Measurements from ENCODE around the gene XIST.
A peak's percentile ranks its signal among the peaks of the same experiment; 100 is the strongest.

Gene XIST

DNA sequence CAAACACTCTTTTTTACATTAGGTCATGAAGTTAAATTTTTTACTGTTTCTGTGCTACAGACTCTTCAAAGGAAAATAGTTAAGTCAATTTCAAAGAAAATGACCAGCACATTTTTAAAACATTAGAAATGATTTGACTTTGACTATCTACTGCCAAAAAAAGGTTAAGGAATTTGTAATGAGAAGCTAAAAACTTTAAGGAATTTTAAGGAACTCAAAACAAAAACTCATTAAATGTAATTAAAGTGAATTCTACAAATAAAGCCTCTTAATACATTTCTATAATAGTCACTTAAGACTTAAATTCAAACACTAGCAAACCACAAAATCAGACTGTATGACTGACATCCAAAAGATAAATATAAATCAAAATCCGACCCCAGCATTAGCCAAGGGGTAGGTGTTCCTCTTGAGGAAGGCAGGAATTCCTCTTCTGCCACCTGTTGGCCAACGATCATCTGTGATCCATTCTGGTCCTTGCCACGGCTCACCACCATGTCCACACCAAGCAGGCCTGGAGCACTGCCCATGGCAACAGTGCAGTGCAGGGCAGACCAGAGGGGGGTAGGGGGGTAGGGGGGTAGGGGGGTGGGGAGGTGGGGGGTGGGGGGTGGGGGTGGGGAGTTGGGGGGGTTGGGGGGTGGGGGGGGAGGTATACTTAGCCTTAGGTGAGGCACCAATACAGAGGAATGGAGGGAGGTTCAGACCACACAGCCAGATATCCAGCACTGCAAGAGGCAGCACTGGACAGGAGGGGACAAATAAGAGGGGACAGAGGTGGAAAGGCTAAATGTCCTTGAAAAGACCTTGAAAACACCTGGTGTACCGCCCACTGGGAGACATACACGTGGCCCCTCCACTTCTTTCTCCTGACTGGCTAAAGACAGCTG lies 2.1 kb downstream of the XIST start (continued):
- TF ChIP-seq, protein P1, sequence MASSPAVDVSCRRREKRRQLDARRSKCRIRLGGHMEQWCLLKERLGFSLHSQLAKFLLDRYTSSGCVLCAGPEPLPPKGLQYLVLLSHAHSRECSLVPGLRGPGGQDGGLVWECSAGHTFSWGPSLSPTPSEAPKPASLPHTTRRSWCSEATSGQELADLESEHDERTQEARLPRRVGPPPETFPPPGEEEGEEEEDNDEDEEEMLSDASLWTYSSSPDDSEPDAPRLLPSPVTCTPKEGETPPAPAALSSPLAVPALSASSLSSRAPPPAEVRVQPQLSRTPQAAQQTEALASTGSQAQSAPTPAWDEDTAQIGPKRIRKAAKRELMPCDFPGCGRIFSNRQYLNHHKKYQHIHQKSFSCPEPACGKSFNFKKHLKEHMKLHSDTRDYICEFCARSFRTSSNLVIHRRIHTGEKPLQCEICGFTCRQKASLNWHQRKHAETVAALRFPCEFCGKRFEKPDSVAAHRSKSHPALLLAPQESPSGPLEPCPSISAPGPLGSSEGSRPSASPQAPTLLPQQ (tag by site-specific recombination; IDR thresholded peaks at IDR 0.05), result no peak
- TF ChIP-seq ZNF10 (tag by site-specific recombination; IDR thresholded peaks at IDR 0.05), result no peak
- TF ChIP-seq ZNF404 (tag by site-specific recombination; IDR thresholded peaks at IDR 0.05), result no peak
- TF ChIP-seq GLIS1 (tag by site-specific recombination; IDR thresholded peaks at IDR 0.05), result no peak; the same call in 1 of the 2 replicates
- TF ChIP-seq, protein P2, sequence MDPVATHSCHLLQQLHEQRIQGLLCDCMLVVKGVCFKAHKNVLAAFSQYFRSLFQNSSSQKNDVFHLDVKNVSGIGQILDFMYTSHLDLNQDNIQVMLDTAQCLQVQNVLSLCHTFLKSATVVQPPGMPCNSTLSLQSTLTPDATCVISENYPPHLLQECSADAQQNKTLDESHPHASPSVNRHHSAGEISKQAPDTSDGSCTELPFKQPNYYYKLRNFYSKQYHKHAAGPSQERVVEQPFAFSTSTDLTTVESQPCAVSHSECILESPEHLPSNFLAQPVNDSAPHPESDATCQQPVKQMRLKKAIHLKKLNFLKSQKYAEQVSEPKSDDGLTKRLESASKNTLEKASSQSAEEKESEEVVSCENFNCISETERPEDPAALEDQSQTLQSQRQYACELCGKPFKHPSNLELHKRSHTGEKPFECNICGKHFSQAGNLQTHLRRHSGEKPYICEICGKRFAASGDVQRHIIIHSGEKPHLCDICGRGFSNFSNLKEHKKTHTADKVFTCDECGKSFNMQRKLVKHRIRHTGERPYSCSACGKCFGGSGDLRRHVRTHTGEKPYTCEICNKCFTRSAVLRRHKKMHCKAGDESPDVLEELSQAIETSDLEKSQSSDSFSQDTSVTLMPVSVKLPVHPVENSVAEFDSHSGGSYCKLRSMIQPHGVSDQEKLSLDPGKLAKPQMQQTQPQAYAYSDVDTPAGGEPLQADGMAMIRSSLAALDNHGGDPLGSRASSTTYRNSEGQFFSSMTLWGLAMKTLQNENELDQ (tag by site-specific recombination; IDR thresholded peaks at IDR 0.05; ENCODE audit: low read depth), result no peak
- TF ChIP-seq KLF8 (tag by site-specific recombination; IDR thresholded peaks at IDR 0.05), result no peak
- TF ChIP-seq, protein P3, sequence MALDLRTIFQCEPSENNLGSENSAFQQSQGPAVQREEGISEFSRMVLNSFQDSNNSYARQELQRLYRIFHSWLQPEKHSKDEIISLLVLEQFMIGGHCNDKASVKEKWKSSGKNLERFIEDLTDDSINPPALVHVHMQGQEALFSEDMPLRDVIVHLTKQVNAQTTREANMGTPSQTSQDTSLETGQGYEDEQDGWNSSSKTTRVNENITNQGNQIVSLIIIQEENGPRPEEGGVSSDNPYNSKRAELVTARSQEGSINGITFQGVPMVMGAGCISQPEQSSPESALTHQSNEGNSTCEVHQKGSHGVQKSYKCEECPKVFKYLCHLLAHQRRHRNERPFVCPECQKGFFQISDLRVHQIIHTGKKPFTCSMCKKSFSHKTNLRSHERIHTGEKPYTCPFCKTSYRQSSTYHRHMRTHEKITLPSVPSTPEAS (tag by site-specific recombination; IDR thresholded peaks at IDR 0.05), result no peak
- TF ChIP-seq ZNF221 (tag by site-specific recombination; IDR thresholded peaks at IDR 0.05; ENCODE audit: borderline replicate concordance), result no peak
- no peak for TF ChIP-seq YY1 (tag by site-specific recombination; IDR thresholded peaks at IDR 0.05)
- no peak for TF ChIP-seq ZNF670 (tag by site-specific recombination; IDR thresholded peaks at IDR 0.05; ENCODE audit: low read depth)
- TF ChIP-seq ZNF555 (tag by site-specific recombination; conservative IDR thresholded peaks at IDR 0.05), result peak; percentile 17; the same call in 1 of the 2 replicates
- TF ChIP-seq ZFP69B (tag by site-specific recombination; IDR thresholded peaks at IDR 0.05), result no peak
- TF ChIP-seq, protein P4, sequence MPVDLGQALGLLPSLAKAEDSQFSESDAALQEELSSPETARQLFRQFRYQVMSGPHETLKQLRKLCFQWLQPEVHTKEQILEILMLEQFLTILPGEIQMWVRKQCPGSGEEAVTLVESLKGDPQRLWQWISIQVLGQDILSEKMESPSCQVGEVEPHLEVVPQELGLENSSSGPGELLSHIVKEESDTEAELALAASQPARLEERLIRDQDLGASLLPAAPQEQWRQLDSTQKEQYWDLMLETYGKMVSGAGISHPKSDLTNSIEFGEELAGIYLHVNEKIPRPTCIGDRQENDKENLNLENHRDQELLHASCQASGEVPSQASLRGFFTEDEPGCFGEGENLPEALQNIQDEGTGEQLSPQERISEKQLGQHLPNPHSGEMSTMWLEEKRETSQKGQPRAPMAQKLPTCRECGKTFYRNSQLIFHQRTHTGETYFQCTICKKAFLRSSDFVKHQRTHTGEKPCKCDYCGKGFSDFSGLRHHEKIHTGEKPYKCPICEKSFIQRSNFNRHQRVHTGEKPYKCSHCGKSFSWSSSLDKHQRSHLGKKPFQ (tag by site-specific recombination; IDR thresholded peaks at IDR 0.05), result no peak
- TF ChIP-seq HOXA7 (CRISPR knock-in tag; IDR thresholded peaks at IDR 0.05; ENCODE audit: borderline replicate concordance), result no peak
- no peak; the same call in 1 of the 2 replicates for TF ChIP-seq ZBTB17 (tag by site-specific recombination; IDR thresholded peaks at IDR 0.05)
- TF ChIP-seq, protein P5, sequence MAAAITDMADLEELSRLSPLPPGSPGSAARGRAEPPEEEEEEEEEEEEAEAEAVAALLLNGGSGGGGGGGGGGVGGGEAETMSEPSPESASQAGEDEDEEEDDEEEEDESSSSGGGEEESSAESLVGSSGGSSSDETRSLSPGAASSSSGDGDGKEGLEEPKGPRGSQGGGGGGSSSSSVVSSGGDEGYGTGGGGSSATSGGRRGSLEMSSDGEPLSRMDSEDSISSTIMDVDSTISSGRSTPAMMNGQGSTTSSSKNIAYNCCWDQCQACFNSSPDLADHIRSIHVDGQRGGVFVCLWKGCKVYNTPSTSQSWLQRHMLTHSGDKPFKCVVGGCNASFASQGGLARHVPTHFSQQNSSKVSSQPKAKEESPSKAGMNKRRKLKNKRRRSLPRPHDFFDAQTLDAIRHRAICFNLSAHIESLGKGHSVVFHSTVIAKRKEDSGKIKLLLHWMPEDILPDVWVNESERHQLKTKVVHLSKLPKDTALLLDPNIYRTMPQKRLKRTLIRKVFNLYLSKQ (tag by site-specific recombination; IDR thresholded peaks at IDR 0.05; ENCODE audit: borderline replicate concordance), result no peak
- no peak for TF ChIP-seq ZBTB21 (tag by site-specific recombination; IDR thresholded peaks at IDR 0.05)
- TF ChIP-seq, protein P6, sequence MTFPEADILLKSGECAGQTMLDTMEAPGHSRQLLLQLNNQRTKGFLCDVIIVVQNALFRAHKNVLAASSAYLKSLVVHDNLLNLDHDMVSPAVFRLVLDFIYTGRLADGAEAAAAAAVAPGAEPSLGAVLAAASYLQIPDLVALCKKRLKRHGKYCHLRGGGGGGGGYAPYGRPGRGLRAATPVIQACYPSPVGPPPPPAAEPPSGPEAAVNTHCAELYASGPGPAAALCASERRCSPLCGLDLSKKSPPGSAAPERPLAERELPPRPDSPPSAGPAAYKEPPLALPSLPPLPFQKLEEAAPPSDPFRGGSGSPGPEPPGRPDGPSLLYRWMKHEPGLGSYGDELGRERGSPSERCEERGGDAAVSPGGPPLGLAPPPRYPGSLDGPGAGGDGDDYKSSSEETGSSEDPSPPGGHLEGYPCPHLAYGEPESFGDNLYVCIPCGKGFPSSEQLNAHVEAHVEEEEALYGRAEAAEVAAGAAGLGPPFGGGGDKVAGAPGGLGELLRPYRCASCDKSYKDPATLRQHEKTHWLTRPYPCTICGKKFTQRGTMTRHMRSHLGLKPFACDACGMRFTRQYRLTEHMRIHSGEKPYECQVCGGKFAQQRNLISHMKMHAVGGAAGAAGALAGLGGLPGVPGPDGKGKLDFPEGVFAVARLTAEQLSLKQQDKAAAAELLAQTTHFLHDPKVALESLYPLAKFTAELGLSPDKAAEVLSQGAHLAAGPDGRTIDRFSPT (tag by site-specific recombination; IDR thresholded peaks at IDR 0.05), result no peak
- no peak for TF ChIP-seq ZNF133 (tag by site-specific recombination; IDR thresholded peaks at IDR 0.05)
- TF ChIP-seq, protein P7, sequence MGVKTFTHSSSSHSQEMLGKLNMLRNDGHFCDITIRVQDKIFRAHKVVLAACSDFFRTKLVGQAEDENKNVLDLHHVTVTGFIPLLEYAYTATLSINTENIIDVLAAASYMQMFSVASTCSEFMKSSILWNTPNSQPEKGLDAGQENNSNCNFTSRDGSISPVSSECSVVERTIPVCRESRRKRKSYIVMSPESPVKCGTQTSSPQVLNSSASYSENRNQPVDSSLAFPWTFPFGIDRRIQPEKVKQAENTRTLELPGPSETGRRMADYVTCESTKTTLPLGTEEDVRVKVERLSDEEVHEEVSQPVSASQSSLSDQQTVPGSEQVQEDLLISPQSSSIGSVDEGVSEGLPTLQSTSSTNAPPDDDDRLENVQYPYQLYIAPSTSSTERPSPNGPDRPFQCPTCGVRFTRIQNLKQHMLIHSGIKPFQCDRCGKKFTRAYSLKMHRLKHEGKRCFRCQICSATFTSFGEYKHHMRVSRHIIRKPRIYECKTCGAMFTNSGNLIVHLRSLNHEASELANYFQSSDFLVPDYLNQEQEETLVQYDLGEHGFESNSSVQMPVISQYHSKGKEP (tag by site-specific recombination; IDR thresholded peaks at IDR 0.05), result no peak
- TF ChIP-seq, protein P8, sequence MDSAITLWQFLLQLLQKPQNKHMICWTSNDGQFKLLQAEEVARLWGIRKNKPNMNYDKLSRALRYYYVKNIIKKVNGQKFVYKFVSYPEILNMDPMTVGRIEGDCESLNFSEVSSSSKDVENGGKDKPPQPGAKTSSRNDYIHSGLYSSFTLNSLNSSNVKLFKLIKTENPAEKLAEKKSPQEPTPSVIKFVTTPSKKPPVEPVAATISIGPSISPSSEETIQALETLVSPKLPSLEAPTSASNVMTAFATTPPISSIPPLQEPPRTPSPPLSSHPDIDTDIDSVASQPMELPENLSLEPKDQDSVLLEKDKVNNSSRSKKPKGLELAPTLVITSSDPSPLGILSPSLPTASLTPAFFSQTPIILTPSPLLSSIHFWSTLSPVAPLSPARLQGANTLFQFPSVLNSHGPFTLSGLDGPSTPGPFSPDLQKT (IDR thresholded peaks at IDR 0.05; ENCODE audit: borderline replicate concordance, low read depth, low read length), result no peak
- 0 out of 2 replicates have a peak, but pooled peaks have one; percentile 71 for TF ChIP-seq ZNF366 (tag by site-specific recombination; conservative IDR thresholded peaks at IDR 0.05)
